Right atrium auricular region (tissue), 2 donors: ENCODE results near the gene ST6GAL2. TPM values are rescaled to one million over a fixed set of nuclear protein-coding genes. Genes with fewer than 3 reads are reported as not detected.

Experiments used
- DNase-seq: peaks from one replicate; pipeline ENCODE4 v3.0.0-alpha.2; 2019; ENCODE audit warnings: low spot score
- H3K27ac ChIP-seq, 2 donors: fragments of 200-600 bp; sonication (generic); 1 replicate in 1 of 2; 2 replicates in 1 of 2; pipeline ENCODE4 v1.5.1; 2016 to 2019
- H3K27me3 ChIP-seq, 2 donors: fragments of 200-600 bp; sonication (generic); one replicate each; pipeline versions ENCODE4 v1.5.1 to v1.6.0; 2017 to 2019
- H3K36me3 ChIP-seq: fragments of 200-600 bp; sonication (generic); one replicate; pipeline ENCODE4 v1.5.1; 2016
- H3K4me1 ChIP-seq, 2 donors: fragments of 200-600 bp; sonication (generic); one replicate each; pipeline versions ENCODE4 v1.5.1 to v1.6.0; 2017 to 2019
- H3K4me3 ChIP-seq, 2 donors: fragments of 200-600 bp; sonication (generic); 1 replicate in 1 of 2; 2 replicates in 1 of 2; pipeline ENCODE4 v1.5.1; 2017 to 2019; ENCODE audit warnings: mild to moderate bottlenecking in 1 of 2, moderate library complexity in 1 of 2
- H3K9me3 ChIP-seq, 2 donors: fragments of 200-600 bp; sonication (generic); one replicate each; pipeline ENCODE4 v1.5.1; 2019
- CTCF ChIP-seq, 2 donors: fragments of 200-600 bp; sonication (generic); IDR thresholded peaks; one replicate each; pipeline ENCODE4 v1.5.1; 2019; ENCODE audit warnings: antibody characterized with exemption in 2 of 2
- total RNA-seq, 2 donors: library from RNA; depleted of rRNA; stranded (reverse); fragments of >200 nt; gene quantifications; one replicate each; pipeline ENCODE4 v1.1.0, GENCODE V29; 2016

Gene ST6GAL2
- total RNA-seq, 2 donors from 2014 or later: 0.59 to 0.67 TPM

- no peak for TF ChIP-seq CTCF (IDR thresholded peaks at IDR 0.05)
- H3K27ac ChIP-seq: peak overlapping the region; percentile 29 to 35
- peak overlapping the region; percentile 45 to 59 for H3K4me3 ChIP-seq
- no peaks in the 10 kb centered on the region for H3K27me3 ChIP-seq
- DNase-seq: no peak
- no peaks in the 10 kb centered on the region for H3K9me3 ChIP-seq
- H3K4me1 ChIP-seq: peaks cover 0 to 20% of the 10 kb centered on the region in 2 donors
- H3K36me3 ChIP-seq: no peaks in the 10 kb centered on the region
Observed at GRCh38 chr2:106886916-106887758, 1.2 kb upstream of the ST6GAL2 start.

- no peaks in the 10 kb centered on the region for H3K27me3 ChIP-seq
- H3K9me3 ChIP-seq: no peaks in the 10 kb centered on the region
- DNase-seq: no peak
- TF ChIP-seq CTCF (IDR thresholded peaks at IDR 0.05): no peak
- H3K4me3 ChIP-seq: peak overlapping the region; percentile 45 to 59
- peaks cover 0 to 20% of the 10 kb centered on the region in 2 donors for H3K4me1 ChIP-seq
- peak overlapping the region in 1 of 2 donors; percentile 29 for H3K27ac ChIP-seq
- no peaks in the 10 kb centered on the region for H3K36me3 ChIP-seq
Observed at GRCh38 chr2:106885329-106885728, 638 bp downstream of the ST6GAL2 start.

- Histone ChIP-seq H3K27ac (no peak overlapping the region), H3K4me1 (peaks cover 0 to 20% of the 10 kb centered on the region in 2 donors), H3K9me3 (no peaks in the 10 kb centered on the region), H3K27me3 (no peaks in the 10 kb centered on the region), H3K4me3 (no peak overlapping the region), H3K36me3 (no peaks in the 10 kb centered on the region)
- no peak for TF ChIP-seq CTCF (IDR thresholded peaks at IDR 0.05)
- no peak for DNase-seq
Observed at GRCh38 chr2:106882673-106883072, 3.3 kb downstream of the ST6GAL2 start.

GRCh38 chr2:106878206-106878605 lies 7.8 kb downstream of the ST6GAL2 start:
- Histone ChIP-seq H3K27ac (no peak overlapping the region), H3K4me1 (no peaks in the 10 kb centered on the region), H3K9me3 (no peaks in the 10 kb centered on the region), H3K4me3 (no peak overlapping the region), H3K36me3 (no peaks in the 10 kb centered on the region), H3K27me3 (no peaks in the 10 kb centered on the region)
- no peak for DNase-seq
- no peak for TF ChIP-seq CTCF (IDR thresholded peaks at IDR 0.05)

- no peak for DNase-seq
- H3K36me3 ChIP-seq: no peaks in the 10 kb centered on the region
- H3K4me1 ChIP-seq: no peaks in the 10 kb centered on the region
- no peak for TF ChIP-seq CTCF (IDR thresholded peaks at IDR 0.05)
- no peak overlapping the region for H3K27ac ChIP-seq
- no peaks in the 10 kb centered on the region for H3K9me3 ChIP-seq
- H3K27me3 ChIP-seq: no peaks in the 10 kb centered on the region
- H3K4me3 ChIP-seq: no peak overlapping the region
Observed at GRCh38 chr2:106876699-106877098, 9.3 kb downstream of the ST6GAL2 start.
